Measurements from ENCODE around the gene FLAD1. TPM values are rescaled to one million over a fixed set of nuclear protein-coding genes. Genes with fewer than 3 reads are reported as not detected.

FLAD1 gene
- total and polyA plus RNA-seq, 12 donors = 21.6 to 65.5 (median 30.8) TPM

- intact Hi-C loops (cut with DNase I) = loop anchor here in 1 of 2 donors (5.0 kb wide), 1 partner anchor 37 kb away; the partner anchor contains the start of gene PYGO2
- DNase-seq = peak; percentile 69 to 83 (median 72)
- WGBS, 4 donors = 13 to 25% (median 13%) methylated on average over 22 to 40 of the region's 40 CpGs
- H3K27ac ChIP-seq = peak overlapping the region in 3 of 5 donors; percentile 44 to 99 (median 87)
- TF ChIP-seq POLR2A (IDR thresholded peaks at IDR 0.05) (no peak), CTCF (IDR thresholded peaks at IDR 0.05) (peak; percentile 69 to 84 (median 74))
- no peaks in the 10 kb centered on the region for H3K9me3 ChIP-seq (replicated peaks in 1 of 3)
- H3K36me3 ChIP-seq (replicated peaks in 1 of 2) = no peaks in the 10 kb centered on the region
- peaks cover 16 to 20% of the 10 kb centered on the region in 2 donors for H3K4me1 ChIP-seq (replicated peaks in 1 of 2)
- no peaks in the 10 kb centered on the region for H3K27me3 ChIP-seq
- peak overlapping the region in 1 of 4 donors; percentile 73 for H3K4me3 ChIP-seq
Observed at GRCh38 chr1:154998818-154999570, 15.8 kb downstream of the FLAD1 start.

GRCh38 chr1:154999571-155000410 lies 16.6 kb downstream of the FLAD1 start:
- Histone ChIP-seq H3K4me1 (replicated peaks in 1 of 2) (peaks cover 22 to 26% of the 10 kb centered on the region in 2 donors), H3K27me3 (no peaks in the 10 kb centered on the region), H3K9me3 (replicated peaks in 1 of 3) (no peaks in the 10 kb centered on the region), H3K27ac (peak overlapping the region; percentile 55 to 99 (median 94)), H3K4me3 (peak overlapping the region in 2 of 4 donors; percentile 64 to 73), H3K36me3 (replicated peaks in 1 of 2) (no peaks in the 10 kb centered on the region)
- TF ChIP-seq CTCF (IDR thresholded peaks at IDR 0.05) = peak in 1 of 6 experiments; percentile 2
- no peak for TF ChIP-seq POLR2A (IDR thresholded peaks at IDR 0.05)
- intact Hi-C loops (cut with DNase I) = loop anchor here (5.0 kb wide), 2 partner anchors 32 to 37 kb away; partner anchors contain the start of gene PYGO2 (in 1 of the 2)
- DNase-seq = peak in 2 of 7 donors; percentile 35 to 49
- 5 to 8% (median 5%) methylated on average over 20 to 50 of the region's 50 CpGs for WGBS, 4 donors

- intact Hi-C loops (cut with DNase I) = loop anchor here in 1 of 2 donors (5.0 kb wide), 1 partner anchor 33 kb away; no protein-coding TSS in a partner anchor
- WGBS, 4 donors = 0 to 1% (median 0%) methylated on average over 5 to 13 of the region's 13 CpGs
Observed at GRCh38 chr1:155000411-155000725, 17.2 kb downstream of the FLAD1 start.

More at GRCh38 chr1:155000411-155000725, 17.2 kb downstream of the FLAD1 start:
- Histone ChIP-seq H3K27me3 (no peaks in the 10 kb centered on the region), H3K27ac (peak overlapping the region; percentile 87 to 99 (median 96)), H3K9me3 (replicated peaks in 1 of 3) (no peaks in the 10 kb centered on the region), H3K4me3 (peak overlapping the region in 2 of 4 donors; percentile 64 to 73), H3K36me3 (replicated peaks in 1 of 2) (no peaks in the 10 kb centered on the region), H3K4me1 (replicated peaks in 1 of 2) (peaks cover 28 to 32% of the 10 kb centered on the region in 2 donors)
- peak in 5 of 7 donors; percentile 59 to 82 (median 68) for DNase-seq
- TF ChIP-seq CTCF (IDR thresholded peaks at IDR 0.05) (no peak), POLR2A (IDR thresholded peaks at IDR 0.05) (no peak)

Measured in adrenal gland (tissue), 12 donors.